Measurements from ENCODE around the gene DDX28.
A peak's percentile ranks its signal among the peaks of the same experiment; 100 is the strongest.

DDX28 gene

DNA sequence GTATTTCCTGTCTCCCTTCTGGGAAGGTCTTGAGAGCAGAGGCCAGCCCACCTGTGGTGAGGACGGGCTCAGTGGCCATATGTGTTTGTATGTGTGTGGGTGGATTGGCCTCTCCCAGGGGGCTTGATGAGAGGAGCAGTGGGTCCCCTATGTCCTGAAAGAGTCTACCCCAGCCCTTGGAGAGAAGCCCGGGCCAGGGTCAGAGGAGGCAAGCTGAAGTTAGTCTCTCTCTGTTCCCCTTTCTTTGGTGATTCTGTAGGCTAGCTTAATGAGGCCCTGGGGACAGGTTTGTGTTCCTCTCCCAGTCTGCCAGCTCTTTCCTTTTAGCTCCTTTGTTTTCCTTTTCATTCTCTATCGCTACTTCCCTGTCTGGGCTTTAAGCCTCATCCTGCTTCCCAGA is 38.4 kb upstream of the DDX28 start:
- DNase-seq: no peak
- H3K27ac ChIP-seq (ENCODE audit: insufficient read depth in 1 of 2, low read depth in 1 of 2, low read length in 2 of 2, poor library complexity in 1 of 2, severe bottlenecking in 2 of 2): no peak overlapping the region
- CTCF ChIA-PET: interaction anchor here (0.8 to 6.7 kb wide), 7 partner anchors 9 to 246 kb away, joined by 3 to 51 read pairs (median 3); no protein-coding TSS in a partner anchor
- peaks cover 6 to 59% (median 43%) of the 10 kb centered on the region in 4 experiments for H3K36me3 ChIP-seq (ENCODE audit: control insufficient read depth in 4 of 4, insufficient read depth in 4 of 4, low read length in 3 of 4)
- H3K9me3 ChIP-seq (ENCODE audit: control extremely low read depth in 1 of 5, control insufficient read depth in 4 of 5, insufficient read depth in 2 of 5, low read depth in 1 of 5, low read length in 4 of 5): no peaks in the 10 kb centered on the region
- H3K4me1 ChIP-seq (ENCODE audit: control extremely low read depth in 1 of 4, control insufficient read depth in 4 of 4, insufficient read depth in 4 of 4, low read length in 3 of 4): peaks cover 0 to 19% (median 2%) of the 10 kb centered on the region in 4 experiments
- 95% methylated on average over 2 of the region's 3 CpGs for WGBS (ENCODE audit: insufficient coverage)
- no peak overlapping the region for H3K4me3 ChIP-seq (ENCODE audit: control insufficient read depth in 1 of 7, extremely low read depth in 1 of 7, insufficient read depth in 4 of 7, low read depth in 2 of 7, low read length in 6 of 7)
- POLR2A ChIA-PET: no interaction called here
- H3K27me3 ChIP-seq (replicated peaks in 2 of 5; ENCODE audit: control insufficient read depth in 4 of 5, insufficient read depth in 5 of 5, low read length in 4 of 5): no peaks in the 10 kb centered on the region

DNA sequence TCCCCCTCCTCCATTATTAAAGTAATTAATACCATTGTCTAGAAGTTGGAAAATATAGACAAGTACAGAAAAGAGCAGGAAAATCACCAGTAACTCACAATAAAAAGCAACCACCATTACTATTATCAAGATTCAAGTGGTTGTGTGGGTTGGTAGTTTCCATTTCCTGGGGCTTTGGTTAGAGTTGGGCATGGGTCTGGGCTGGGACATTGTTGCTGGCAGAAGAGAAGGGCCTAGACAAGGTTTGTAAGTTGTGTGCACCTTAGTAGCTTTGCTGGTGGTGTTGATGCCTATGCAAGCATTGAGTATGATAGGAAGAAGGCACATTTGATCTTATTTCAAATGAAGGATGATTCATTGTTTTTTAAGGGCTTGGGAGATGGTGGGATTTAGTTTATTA is 36.8 kb upstream of the DDX28 start:
- CTCF ChIA-PET: no interaction called here
- peaks cover 8 to 67% (median 43%) of the 10 kb centered on the region in 4 experiments for H3K36me3 ChIP-seq (ENCODE audit: control insufficient read depth in 4 of 4, insufficient read depth in 4 of 4, low read length in 3 of 4)
- H3K27me3 ChIP-seq (replicated peaks in 2 of 5; ENCODE audit: control insufficient read depth in 4 of 5, insufficient read depth in 5 of 5, low read length in 4 of 5): no peaks in the 10 kb centered on the region
- H3K4me3 ChIP-seq (ENCODE audit: control insufficient read depth in 1 of 7, extremely low read depth in 1 of 7, insufficient read depth in 4 of 7, low read depth in 2 of 7, low read length in 6 of 7): no peak overlapping the region
- POLR2A ChIA-PET: no interaction called here
- no peak overlapping the region for H3K27ac ChIP-seq (ENCODE audit: insufficient read depth in 1 of 2, low read depth in 1 of 2, low read length in 2 of 2, poor library complexity in 1 of 2, severe bottlenecking in 2 of 2)
- no peak for DNase-seq
- no peaks in the 10 kb centered on the region for H3K9me3 ChIP-seq (ENCODE audit: control extremely low read depth in 1 of 5, control insufficient read depth in 4 of 5, insufficient read depth in 2 of 5, low read depth in 1 of 5, low read length in 4 of 5)
- peaks cover 0 to 15% (median 1%) of the 10 kb centered on the region in 4 experiments for H3K4me1 ChIP-seq (ENCODE audit: control extremely low read depth in 1 of 4, control insufficient read depth in 4 of 4, insufficient read depth in 4 of 4, low read length in 3 of 4)

DNA sequence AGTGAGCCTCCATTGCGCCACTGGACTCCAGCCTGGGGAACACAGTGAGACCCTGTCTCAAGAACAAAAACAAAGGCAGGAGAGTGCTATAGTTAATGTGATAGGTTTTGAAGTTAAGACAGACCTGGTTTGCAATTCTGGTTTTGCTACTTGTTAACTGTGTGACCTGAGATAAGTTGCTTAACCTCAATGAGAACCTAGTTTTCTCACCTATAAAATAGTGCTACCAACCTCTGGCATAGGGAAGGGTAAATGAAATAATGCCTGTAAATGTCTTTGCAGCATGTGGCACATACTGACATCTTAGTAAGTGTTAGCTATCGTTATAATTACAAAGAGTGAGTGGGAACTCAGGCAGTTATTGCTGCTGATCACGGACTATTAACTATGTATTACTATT is 32.4 kb upstream of the DDX28 start:
- WGBS (ENCODE audit: insufficient coverage): 100% methylated on average over 1 of the region's 3 CpGs
- H3K9me3 ChIP-seq (ENCODE audit: control extremely low read depth in 1 of 5, control insufficient read depth in 4 of 5, insufficient read depth in 2 of 5, low read depth in 1 of 5, low read length in 4 of 5): no peaks in the 10 kb centered on the region
- no peak for DNase-seq
- ChIA-PET POLR2A (interaction anchor here (1.0 kb wide), 1 partner anchor 29 kb away, joined by 3 read pairs; no protein-coding TSS in a partner anchor), CTCF (interaction anchor here (0.7 to 1.6 kb wide), 6 partner anchors 10 to 534 kb away, joined by 3 to 9 read pairs (median 3); no protein-coding TSS in a partner anchor)
- H3K27me3 ChIP-seq (replicated peaks in 2 of 5; ENCODE audit: control insufficient read depth in 4 of 5, insufficient read depth in 5 of 5, low read length in 4 of 5): no peaks in the 10 kb centered on the region
- no peak overlapping the region for H3K4me3 ChIP-seq (ENCODE audit: control insufficient read depth in 1 of 7, extremely low read depth in 1 of 7, insufficient read depth in 4 of 7, low read depth in 2 of 7, low read length in 6 of 7)
- no peak overlapping the region for H3K27ac ChIP-seq (ENCODE audit: insufficient read depth in 1 of 2, low read depth in 1 of 2, low read length in 2 of 2, poor library complexity in 1 of 2, severe bottlenecking in 2 of 2)
- peaks cover 22 to 61% (median 41%) of the 10 kb centered on the region in 4 experiments for H3K36me3 ChIP-seq (ENCODE audit: control insufficient read depth in 4 of 4, insufficient read depth in 4 of 4, low read length in 3 of 4)
- no peaks in the 10 kb centered on the region for H3K4me1 ChIP-seq (ENCODE audit: control extremely low read depth in 1 of 4, control insufficient read depth in 4 of 4, insufficient read depth in 4 of 4, low read length in 3 of 4)

DNA sequence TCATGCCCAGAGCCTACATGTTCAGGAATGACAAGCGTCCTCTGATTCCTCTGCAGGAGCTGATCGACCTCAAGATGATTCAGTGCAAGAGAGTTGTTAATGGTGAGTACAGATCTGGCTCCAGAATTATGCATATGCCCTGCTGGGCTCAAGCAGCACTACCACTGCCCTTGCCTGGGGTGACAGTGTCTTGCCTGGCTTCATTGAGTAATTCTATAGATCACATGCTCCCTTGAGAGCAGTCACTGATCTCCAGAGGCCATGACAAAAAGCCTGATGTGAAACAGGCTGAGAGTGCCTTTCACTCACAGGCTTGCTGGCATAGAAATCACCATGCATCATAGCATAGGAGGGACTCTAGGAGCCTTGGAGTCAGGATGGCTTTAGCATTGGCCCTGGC is 26.4 kb upstream of the DDX28 start:
- ChIA-PET CTCF (interaction anchor here (1.0 kb wide), 1 partner anchor 9 kb away, joined by 3 read pairs; no protein-coding TSS in a partner anchor), POLR2A (no interaction called here)
- 100% methylated on average over 2 of the region's 2 CpGs for WGBS (ENCODE audit: insufficient coverage)
- no peaks in the 10 kb centered on the region for H3K27me3 ChIP-seq (replicated peaks in 2 of 5; ENCODE audit: control insufficient read depth in 4 of 5, insufficient read depth in 5 of 5, low read length in 4 of 5)
- no peaks in the 10 kb centered on the region for H3K9me3 ChIP-seq (ENCODE audit: control extremely low read depth in 1 of 5, control insufficient read depth in 4 of 5, insufficient read depth in 2 of 5, low read depth in 1 of 5, low read length in 4 of 5)
- no peak for DNase-seq
- no peak overlapping the region for H3K4me3 ChIP-seq (ENCODE audit: control insufficient read depth in 1 of 7, extremely low read depth in 1 of 7, insufficient read depth in 4 of 7, low read depth in 2 of 7, low read length in 6 of 7)
- H3K36me3 ChIP-seq (ENCODE audit: control insufficient read depth in 4 of 4, insufficient read depth in 4 of 4, low read length in 3 of 4): peaks cover 22 to 48% (median 33%) of the 10 kb centered on the region in 4 experiments
- no peak overlapping the region for H3K27ac ChIP-seq (ENCODE audit: insufficient read depth in 1 of 2, low read depth in 1 of 2, low read length in 2 of 2, poor library complexity in 1 of 2, severe bottlenecking in 2 of 2)
- H3K4me1 ChIP-seq (ENCODE audit: control extremely low read depth in 1 of 4, control insufficient read depth in 4 of 4, insufficient read depth in 4 of 4, low read length in 3 of 4): no peaks in the 10 kb centered on the region

DNA sequence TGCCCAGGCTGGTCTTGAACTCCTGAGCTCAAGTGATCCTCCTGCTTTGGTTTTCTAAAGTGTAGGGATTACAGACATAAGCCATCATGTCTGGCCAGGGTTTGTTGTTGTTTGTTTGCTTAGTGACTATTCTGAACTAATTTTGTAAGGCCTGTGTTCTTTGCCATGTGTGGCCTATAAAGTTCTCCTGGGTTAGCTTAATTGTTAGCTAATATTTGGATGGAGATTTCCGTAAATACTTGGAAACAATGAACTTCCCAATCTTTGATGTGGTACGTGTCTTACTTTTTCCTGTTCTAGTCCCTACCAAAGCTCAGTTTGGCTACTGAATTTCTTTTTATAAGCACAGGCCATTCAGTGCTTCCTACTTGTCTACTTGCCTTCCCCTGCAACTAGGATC is 25.0 kb upstream of the DDX28 start:
- POLR2A ChIA-PET: no interaction called here
- CTCF ChIA-PET: interaction anchor here (0.8 to 1.8 kb wide), 2 partner anchors 18 to 164 kb away, joined by 4 to 8 read pairs; partner anchors contain the start of gene NRN1L

DNA sequence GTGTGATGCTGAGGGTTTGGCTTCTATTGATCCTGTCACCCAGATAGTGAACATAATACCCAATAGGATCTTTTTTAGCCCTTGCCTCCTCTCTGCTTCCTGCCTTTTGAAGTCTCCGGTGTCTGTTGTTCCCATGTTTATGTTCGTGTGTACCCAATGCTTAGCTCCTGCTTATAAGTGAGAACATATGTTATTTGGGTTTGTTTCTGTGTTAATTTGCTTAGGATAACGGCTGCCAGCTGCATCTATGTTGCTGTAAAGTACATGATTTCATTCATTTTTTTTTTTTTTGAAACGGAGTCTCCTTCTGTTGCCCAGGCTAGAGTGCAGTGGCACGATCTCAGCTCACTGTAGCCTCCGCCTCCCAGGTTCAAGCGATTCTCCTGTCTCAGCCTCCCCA is 23.1 kb upstream of the DDX28 start:
- no peaks in the 10 kb centered on the region for H3K9me3 ChIP-seq (ENCODE audit: control extremely low read depth in 1 of 5, control insufficient read depth in 4 of 5, insufficient read depth in 2 of 5, low read depth in 1 of 5, low read length in 4 of 5)
- no peak for DNase-seq
- H3K4me3 ChIP-seq (ENCODE audit: control insufficient read depth in 1 of 7, extremely low read depth in 1 of 7, insufficient read depth in 4 of 7, low read depth in 2 of 7, low read length in 6 of 7): no peak overlapping the region
- H3K4me1 ChIP-seq (ENCODE audit: control extremely low read depth in 1 of 4, control insufficient read depth in 4 of 4, insufficient read depth in 4 of 4, low read length in 3 of 4): peaks cover 0 to 3% (median under 1%) of the 10 kb centered on the region in 4 experiments
- ChIA-PET POLR2A (interaction anchor here (0.6 kb wide), 1 partner anchor 182 kb away, joined by 6 read pairs; no protein-coding TSS in a partner anchor), CTCF (interaction anchor here (0.9 kb wide), 1 partner anchor 106 kb away, joined by 4 read pairs; no protein-coding TSS in a partner anchor)
- 94% methylated on average over 6 of the region's 7 CpGs for WGBS (ENCODE audit: insufficient coverage)
- no peaks in the 10 kb centered on the region for H3K27me3 ChIP-seq (replicated peaks in 2 of 5; ENCODE audit: control insufficient read depth in 4 of 5, insufficient read depth in 5 of 5, low read length in 4 of 5)
- H3K27ac ChIP-seq (ENCODE audit: insufficient read depth in 1 of 2, low read depth in 1 of 2, low read length in 2 of 2, poor library complexity in 1 of 2, severe bottlenecking in 2 of 2): no peak overlapping the region
- H3K36me3 ChIP-seq (ENCODE audit: control insufficient read depth in 4 of 4, insufficient read depth in 4 of 4, low read length in 3 of 4): peaks cover 14 to 28% (median 21%) of the 10 kb centered on the region in 4 experiments

More for the DNA sequence above, 25.0 kb upstream of the DDX28 start:
- Histone ChIP-seq H3K36me3 (ENCODE audit: control insufficient read depth in 4 of 4, insufficient read depth in 4 of 4, low read length in 3 of 4) (peaks cover 14 to 35% (median 28%) of the 10 kb centered on the region in 4 experiments), H3K27ac (ENCODE audit: insufficient read depth in 1 of 2, low read depth in 1 of 2, low read length in 2 of 2, poor library complexity in 1 of 2, severe bottlenecking in 2 of 2) (no peak overlapping the region), H3K9me3 (ENCODE audit: control extremely low read depth in 1 of 5, control insufficient read depth in 4 of 5, insufficient read depth in 2 of 5, low read depth in 1 of 5, low read length in 4 of 5) (no peaks in the 10 kb centered on the region), H3K4me3 (ENCODE audit: control insufficient read depth in 1 of 7, extremely low read depth in 1 of 7, insufficient read depth in 4 of 7, low read depth in 2 of 7, low read length in 6 of 7) (no peak overlapping the region), H3K27me3 (replicated peaks in 2 of 5; ENCODE audit: control insufficient read depth in 4 of 5, insufficient read depth in 5 of 5, low read length in 4 of 5) (no peaks in the 10 kb centered on the region), H3K4me1 (ENCODE audit: control extremely low read depth in 1 of 4, control insufficient read depth in 4 of 4, insufficient read depth in 4 of 4, low read length in 3 of 4) (no peaks in the 10 kb centered on the region)
- WGBS (ENCODE audit: insufficient coverage): 100% methylated on average over 2 of the region's 2 CpGs
- DNase-seq: no peak

DNA sequence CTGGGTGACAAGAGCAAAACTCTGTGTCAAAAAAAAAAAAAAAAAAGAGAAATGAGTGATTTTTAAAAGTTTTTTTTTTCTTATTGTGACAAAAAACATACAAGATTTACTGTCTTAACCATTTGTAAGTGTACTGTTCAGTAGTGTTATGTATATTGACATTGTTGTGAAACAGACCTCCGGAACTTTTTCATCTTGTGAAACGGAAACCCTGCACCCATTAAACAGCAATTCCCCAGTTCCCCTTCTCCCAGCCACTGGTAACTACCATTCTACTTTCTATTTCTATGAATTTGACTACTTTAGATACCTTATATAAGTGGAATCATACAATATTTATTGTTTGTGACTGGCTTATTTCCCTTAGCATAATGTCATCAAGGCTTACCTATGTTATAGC is 18.8 kb upstream of the DDX28 start:
- no CpG with 5 or more reads among the region's 2 CpGs for WGBS (ENCODE audit: insufficient coverage)
- Histone ChIP-seq H3K9me3 (ENCODE audit: control extremely low read depth in 1 of 5, control insufficient read depth in 4 of 5, insufficient read depth in 2 of 5, low read depth in 1 of 5, low read length in 4 of 5) (no peaks in the 10 kb centered on the region), H3K4me1 (ENCODE audit: control extremely low read depth in 1 of 4, control insufficient read depth in 4 of 4, insufficient read depth in 4 of 4, low read length in 3 of 4) (peaks cover 7 to 21% (median 18%) of the 10 kb centered on the region in 4 experiments), H3K4me3 (ENCODE audit: control insufficient read depth in 1 of 7, extremely low read depth in 1 of 7, insufficient read depth in 4 of 7, low read depth in 2 of 7, low read length in 6 of 7) (no peak overlapping the region), H3K27ac (ENCODE audit: insufficient read depth in 1 of 2, low read depth in 1 of 2, low read length in 2 of 2, poor library complexity in 1 of 2, severe bottlenecking in 2 of 2) (no peak overlapping the region), H3K36me3 (ENCODE audit: control insufficient read depth in 4 of 4, insufficient read depth in 4 of 4, low read length in 3 of 4) (peaks cover 2 to 19% (median 10%) of the 10 kb centered on the region in 4 experiments), H3K27me3 (replicated peaks in 2 of 5; ENCODE audit: control insufficient read depth in 4 of 5, insufficient read depth in 5 of 5, low read length in 4 of 5) (no peaks in the 10 kb centered on the region)
- CTCF ChIA-PET: interaction anchor here (1.2 to 2.9 kb wide), 6 partner anchors 19 to 370 kb away, joined by 3 to 18 read pairs (median 6); partner anchors contain the start of genes DDX28 and DUS2
- DNase-seq: peak in 1 of 3 donors; percentile 15
- POLR2A ChIA-PET: no interaction called here
